LNCaP clone FGC (cell line): ENCODE results near the gene PDZRN3.
"Not testable (repeated sequence)": the region's sequence is repeated elsewhere in the genome, so short reads cannot be mapped to it uniquely, and the experiment has no call there.

Experiments used
- DNase-seq: peaks from one replicate; pipeline ENCODE4 v3.0.0-alpha.2; 2011; ENCODE audit warnings: low read depth
- H3K4me3 ChIP-seq: 2 replicates; pipeline ENCODE4 v1.5.1; 2011; ENCODE audit warnings: mild to moderate bottlenecking, low read depth, low read length, control low read depth
- TF ChIP-seq, protein P1 (sequence below): IDR thresholded peaks from 2 replicates; pipeline ENCODE4 v1.5.1; 2012; ENCODE audit warnings: mild to moderate bottlenecking; ENCODE audit not compliant: control insufficient read depth, insufficient read depth; ENCODE audit errors: extremely low read depth

Gene PDZRN3

DNA sequence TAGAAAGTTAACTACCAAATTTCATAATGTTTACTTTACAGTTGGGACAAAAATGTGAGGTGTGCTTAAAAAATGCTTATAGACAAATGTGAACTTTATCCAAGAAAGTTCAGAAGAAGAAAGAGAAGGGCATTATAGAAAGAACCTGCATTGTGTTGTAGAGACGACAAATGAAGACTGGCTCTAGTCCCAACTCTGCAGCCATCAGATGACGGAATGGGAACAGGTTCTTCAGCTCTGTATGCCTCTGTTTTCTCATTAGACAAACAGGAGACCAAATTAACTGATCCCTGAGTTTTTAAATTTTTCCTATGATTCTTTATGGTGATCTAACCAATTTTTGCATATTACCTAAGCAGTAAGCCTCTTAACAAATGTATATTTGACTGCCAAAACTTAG lies 49.2 kb downstream of the PDZRN3 start:
- H3K4me3 ChIP-seq = no peak overlapping the region
- DNase-seq = no peak
- TF ChIP-seq, protein P1, sequence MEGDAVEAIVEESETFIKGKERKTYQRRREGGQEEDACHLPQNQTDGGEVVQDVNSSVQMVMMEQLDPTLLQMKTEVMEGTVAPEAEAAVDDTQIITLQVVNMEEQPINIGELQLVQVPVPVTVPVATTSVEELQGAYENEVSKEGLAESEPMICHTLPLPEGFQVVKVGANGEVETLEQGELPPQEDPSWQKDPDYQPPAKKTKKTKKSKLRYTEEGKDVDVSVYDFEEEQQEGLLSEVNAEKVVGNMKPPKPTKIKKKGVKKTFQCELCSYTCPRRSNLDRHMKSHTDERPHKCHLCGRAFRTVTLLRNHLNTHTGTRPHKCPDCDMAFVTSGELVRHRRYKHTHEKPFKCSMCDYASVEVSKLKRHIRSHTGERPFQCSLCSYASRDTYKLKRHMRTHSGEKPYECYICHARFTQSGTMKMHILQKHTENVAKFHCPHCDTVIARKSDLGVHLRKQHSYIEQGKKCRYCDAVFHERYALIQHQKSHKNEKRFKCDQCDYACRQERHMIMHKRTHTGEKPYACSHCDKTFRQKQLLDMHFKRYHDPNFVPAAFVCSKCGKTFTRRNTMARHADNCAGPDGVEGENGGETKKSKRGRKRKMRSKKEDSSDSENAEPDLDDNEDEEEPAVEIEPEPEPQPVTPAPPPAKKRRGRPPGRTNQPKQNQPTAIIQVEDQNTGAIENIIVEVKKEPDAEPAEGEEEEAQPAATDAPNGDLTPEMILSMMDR = no peak

DNA sequence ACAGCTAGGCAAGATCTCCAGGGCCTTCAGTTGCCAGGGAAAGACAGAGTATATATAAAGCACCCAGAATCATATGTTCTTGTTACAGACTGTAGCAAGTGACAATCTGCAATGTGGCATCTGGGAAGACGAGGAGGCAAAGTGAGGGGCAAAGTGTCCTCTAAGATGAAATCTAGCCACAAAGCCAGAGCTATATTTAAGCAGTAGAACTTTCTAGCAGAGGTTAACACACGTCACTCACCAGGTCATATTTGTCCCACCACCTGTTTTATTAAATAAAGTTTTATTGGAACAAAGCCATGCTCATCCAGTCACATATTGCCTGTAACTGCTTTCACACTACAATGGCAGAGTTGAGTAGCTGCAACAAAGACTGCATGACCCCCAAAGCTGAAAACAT lies 51.5 kb downstream of the PDZRN3 start:
- DNase-seq = no peak
- H3K4me3 ChIP-seq = no peak overlapping the region
- TF ChIP-seq, protein P1 = no peak

DNA sequence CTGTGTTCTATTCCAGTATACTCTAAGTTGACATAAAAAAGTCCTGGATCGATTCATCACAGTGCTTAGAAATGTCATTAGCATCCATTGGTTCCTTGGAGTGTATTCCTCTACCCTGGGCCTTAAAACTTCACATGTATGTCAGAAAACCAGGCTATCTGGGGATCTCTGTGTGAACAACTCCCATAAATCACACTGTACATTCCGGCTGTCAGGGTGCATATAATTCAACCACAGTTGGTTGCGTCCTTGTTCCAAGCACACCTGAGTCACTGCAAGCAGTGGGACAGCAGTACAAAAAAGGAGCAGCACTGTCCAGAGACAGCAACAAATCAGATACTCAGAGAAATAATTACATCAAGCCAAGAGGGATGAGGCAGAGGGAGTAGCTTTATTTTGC lies 52.4 kb downstream of the PDZRN3 start:
- DNase-seq = no peak
- H3K4me3 ChIP-seq = no peak overlapping the region
- TF ChIP-seq, protein P1 = no peak

DNA sequence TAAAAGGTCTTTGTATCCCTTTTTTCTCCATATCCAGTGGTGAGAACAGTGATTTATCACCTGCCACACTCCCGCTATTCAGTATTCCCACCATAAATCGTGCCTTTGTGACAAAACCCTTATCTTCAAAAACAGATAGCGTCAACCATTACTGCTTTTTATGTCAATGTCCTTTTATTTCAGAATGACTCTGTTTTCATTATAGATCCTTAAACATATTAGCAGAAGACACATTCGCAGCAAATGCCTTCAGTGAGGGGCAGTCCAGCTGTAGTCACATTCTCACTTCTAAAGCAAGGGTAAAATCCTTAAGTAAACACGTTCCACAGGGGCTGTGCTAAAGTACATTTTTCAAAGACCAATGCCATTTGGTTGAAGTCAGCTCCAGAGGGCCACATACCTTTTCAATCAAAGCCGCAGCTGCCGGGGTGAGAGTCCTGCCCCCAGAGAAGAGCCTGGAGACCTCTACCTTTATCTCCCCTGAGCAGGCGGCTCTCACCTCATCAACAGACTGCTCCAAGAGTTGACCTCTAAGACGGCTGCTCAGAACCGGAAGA lies 53.4 kb downstream of the PDZRN3 start:
- DNase-seq = no peak
- no peak overlapping the region for H3K4me3 ChIP-seq
- TF ChIP-seq, protein P1 = no peak

DNA sequence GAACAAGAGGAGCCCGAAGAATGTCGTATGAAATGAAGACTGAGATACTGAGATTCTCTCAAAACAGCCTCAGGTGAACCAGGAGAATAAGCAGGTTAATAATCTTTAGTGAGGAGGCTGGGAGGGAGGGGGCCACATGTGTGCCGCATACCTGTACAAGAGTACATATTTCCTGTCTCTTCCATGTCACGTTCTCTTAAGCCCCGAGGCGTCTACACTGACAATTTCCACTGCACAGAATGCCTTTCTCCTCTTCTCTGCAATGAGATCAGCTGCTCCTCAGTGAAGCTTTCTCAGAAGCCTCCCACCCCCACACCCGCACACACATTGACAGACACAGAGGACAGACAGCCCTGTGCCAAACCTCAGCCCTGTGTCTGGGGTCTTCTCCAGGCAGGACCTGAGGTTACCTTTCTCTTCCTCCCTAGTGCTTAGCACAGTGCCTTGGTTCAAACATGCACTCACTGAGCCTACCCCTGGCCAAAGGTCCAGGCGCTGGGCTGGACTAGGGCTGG lies 55.4 kb downstream of the PDZRN3 start:
- DNase-seq = no peak
- H3K4me3 ChIP-seq = no peak overlapping the region
- TF ChIP-seq, protein P1 = no peak

DNA sequence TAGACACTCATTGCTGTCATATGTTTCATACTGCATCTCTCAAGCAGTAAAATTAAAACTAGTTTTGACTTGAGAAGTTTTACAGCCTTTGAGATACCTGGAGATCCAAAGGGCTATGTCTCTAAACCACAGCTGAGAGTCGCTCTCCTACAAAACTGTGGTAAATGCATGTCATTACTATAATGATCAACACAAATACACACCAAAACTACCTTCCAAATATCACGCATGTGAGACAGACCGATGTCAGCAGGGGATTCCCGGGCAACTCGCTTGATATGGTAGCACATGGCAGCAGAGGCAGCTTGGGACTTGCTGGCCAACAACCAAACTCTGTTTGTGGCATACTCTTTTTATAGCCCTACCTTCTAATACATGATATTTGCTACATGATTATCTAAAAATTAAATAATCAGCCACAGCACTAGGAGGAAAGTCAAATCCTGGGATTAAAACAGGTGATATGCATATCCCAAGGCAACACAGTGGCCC lies 56.3 kb downstream of the PDZRN3 start:
- no peak overlapping the region for H3K4me3 ChIP-seq

DNA sequence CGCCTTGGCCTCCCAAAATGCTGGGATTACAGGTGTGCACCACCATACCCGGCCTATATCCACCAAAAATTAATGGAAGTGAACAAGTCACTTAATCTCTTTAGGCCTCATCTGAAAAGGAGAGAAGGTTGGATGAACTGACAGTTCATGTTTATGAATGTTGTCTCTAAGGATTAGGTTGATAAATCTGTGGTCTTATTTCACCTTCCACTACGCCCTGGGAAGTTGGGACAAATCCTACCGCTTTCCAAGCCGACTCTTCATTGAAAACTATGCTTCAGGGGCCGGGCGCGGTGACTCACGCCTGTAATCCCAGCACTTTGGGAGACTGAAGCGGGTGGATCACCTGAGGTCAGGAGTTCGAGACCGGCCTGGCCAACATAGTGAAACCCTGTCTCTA lies 59.4 kb downstream of the PDZRN3 start:
- not testable (repeated sequence) for H3K4me3 ChIP-seq, DNase-seq

More for the DNA sequence above, 56.3 kb downstream of the PDZRN3 start:
- TF ChIP-seq, protein P1 = no peak
- no peak for DNase-seq
